ENCODE measurements around the gene MYOF.

DNA sequence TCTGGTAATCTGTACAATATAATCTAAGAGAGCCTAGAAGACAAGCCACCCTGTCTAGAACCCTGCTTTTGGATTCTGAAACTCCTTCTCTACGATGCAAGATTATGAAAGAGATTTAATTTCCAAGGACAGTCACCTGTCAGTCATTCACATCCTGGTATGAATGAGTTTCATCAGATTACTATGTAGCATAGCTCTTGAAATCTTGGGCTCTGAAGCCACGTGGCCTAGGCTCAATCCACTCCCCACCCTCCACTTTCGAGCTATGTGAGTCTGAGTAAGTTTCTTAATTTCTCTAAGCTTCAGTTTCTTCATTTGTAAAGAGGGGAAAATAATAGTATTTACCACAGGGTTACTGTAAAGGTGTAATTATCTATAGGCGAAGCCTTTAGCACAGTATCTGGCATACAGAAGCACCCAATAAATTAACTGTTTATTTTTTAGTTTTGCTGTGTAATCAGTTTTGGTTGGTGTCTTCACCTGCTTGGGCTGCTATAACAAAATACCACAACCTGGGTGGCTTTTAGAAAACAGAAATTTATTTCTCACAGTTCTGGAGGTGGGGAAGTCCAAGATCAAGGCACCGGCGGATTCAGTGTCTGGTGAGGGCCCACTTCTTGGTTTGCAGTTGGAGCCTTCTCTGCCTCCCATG is 71.3 kb downstream of the MYOF start:
- no peak for TF ChIP-seq RAD21 (IDR thresholded peaks at IDR 0.05; ENCODE audit: insufficient read depth, low read depth, low read length)
- no peak for TF ChIP-seq PAX8 (IDR thresholded peaks at IDR 0.05)
- TF ChIP-seq POLR2AphosphoS5 (IDR thresholded peaks at IDR 0.05; ENCODE audit: low read length) = no peak
- TF ChIP-seq MAX (IDR thresholded peaks at IDR 0.05; ENCODE audit: low read depth, low read length) = no peak
- TF ChIP-seq POLR2A (IDR thresholded peaks at IDR 0.05; ENCODE audit: low read depth, low read length) = no peak
- TF ChIP-seq SPI1 (IDR thresholded peaks at IDR 0.05; ENCODE audit: borderline replicate concordance, insufficient read depth, low read depth, low read length) = no peak
- TF ChIP-seq CTCF (IDR thresholded peaks at IDR 0.05 in 2 of 3, conservative IDR thresholded peaks at IDR 0.05 in 1 of 3; ENCODE audit: control insufficient read depth in 2 of 3, extremely low read depth in 1 of 3, insufficient read depth in 1 of 3, low read depth in 3 of 3, low read length in 3 of 3) = no peak
- no peak for TF ChIP-seq GABPA (IDR thresholded peaks at IDR 0.05; ENCODE audit: low read depth)
- TF ChIP-seq CREM (IDR thresholded peaks at IDR 0.05; ENCODE audit: low read depth) = no peak
- TF ChIP-seq MXI1 (IDR thresholded peaks at IDR 0.05; ENCODE audit: low read depth, low read length) = no peak
- TF ChIP-seq FOXM1 (IDR thresholded peaks at IDR 0.05; ENCODE audit: low read depth, low read length) = no peak
- no peak for TF ChIP-seq NBN (IDR thresholded peaks at IDR 0.05)

Data from GM12878 (cell line).